Measurements from ENCODE around the gene KRTAP3-1. TPM values are rescaled to one million over a fixed set of nuclear protein-coding genes. Genes with fewer than 3 reads are reported as not detected.
"Not testable (repeated sequence)": the region's sequence is repeated elsewhere in the genome, so short reads cannot be mapped to it uniquely, and the experiment has no call there.

KRTAP3-1 gene
- total RNA-seq, result not detected in 2 replicates

DNA sequence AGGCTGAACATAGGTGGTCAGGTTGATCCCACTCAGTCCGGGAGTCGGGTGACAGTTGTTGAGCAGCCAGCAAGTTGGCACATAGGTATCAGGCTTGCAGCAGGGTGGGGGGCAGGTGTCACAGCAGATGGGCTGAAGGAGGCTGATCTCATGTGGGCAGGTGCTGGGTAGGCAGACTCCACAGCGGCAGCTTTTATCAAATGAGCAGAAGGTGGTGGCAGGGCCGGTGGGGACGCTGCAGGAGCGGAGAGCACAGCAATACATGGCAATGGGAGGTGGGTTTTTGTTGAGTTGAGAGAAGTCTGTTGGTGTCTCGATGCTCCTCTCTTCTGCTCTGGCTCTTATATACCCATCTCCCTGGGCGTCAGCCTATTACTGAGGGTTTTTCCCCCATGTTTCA, at the start of gene KRTAP3-1:
KRTAP3-1 (minus strand) TSS at position 318 of the 400 bp plus-strand sequence; CDS start at position 264, 54 bp downstream.
- no peak within 1 kb of the TSS for H3K27ac Mint-ChIP-seq
- no peaks in the 10 kb centered on the region for H3K4me1 Mint-ChIP-seq
- H3K9me3 Mint-ChIP-seq, result no peaks in the 10 kb centered on the region
- intact Hi-C loops (cut with micrococcal nuclease), result no loop called here
- no peaks in the 10 kb centered on the region for H3K36me3 Mint-ChIP-seq (ENCODE audit: low read depth)
- H3K4me3 Mint-ChIP-seq, result no peak within 1 kb of the TSS
- H3K27me3 Mint-ChIP-seq, result peaks cover 6% of the 10 kb centered on the region
- DNase-seq, result no peak

DNA sequence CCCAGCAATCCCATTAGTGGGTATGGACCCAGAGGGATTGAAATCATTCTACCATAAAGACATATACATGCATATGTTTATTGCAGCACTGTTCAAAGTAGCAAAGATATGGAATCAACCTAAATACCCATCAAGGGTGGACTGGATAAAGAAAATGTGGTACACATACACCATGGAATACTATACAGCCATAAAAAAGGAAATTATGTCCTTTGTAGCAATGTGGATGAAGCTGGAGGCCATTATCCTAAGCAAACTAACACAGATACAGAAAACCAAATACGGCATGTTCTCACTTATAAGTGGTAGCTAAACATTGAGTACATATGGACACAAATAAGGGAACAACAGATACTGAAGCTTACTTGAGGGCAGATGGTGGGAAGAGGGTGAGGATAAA, 48.6 kb upstream of the KRTAP3-1 start:
- Mint-ChIP-seq H3K4me1 (no peaks in the 10 kb centered on the region), H3K27me3 (peaks cover 28% of the 10 kb centered on the region), H3K4me3 (no peak overlapping the region), H3K27ac (no peak overlapping the region), H3K9me3 (no peaks in the 10 kb centered on the region), H3K36me3 (ENCODE audit: low read depth) (no peaks in the 10 kb centered on the region)
- intact Hi-C loops (cut with micrococcal nuclease), result no loop called here
- peak; percentile 3 for DNase-seq

DNA sequence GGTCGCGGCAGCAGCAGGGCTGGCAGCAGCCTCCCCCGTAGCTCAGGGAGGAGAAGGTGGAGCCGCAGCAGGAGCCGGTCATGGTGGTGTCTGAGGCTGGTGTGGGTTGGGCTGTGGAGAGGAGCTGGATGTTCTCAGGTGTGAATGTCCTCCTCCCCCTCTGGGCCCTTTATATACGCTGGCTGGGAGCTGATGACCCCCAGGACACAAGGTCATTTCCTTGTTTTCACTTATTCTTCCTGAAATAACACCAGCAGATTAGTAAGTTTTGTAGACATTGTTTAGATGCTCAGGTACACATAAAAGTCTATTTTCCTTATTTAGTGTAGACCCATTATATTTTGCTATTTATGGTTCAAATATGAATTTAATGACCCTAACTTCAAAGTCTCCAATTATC, 46.2 kb upstream of the KRTAP3-1 start, which contains the start of gene KRTAP2-2:
KRTAP2-2 (minus strand) TSS at position 101 of the 400 bp plus-strand sequence; CDS start at position 82, 19 bp downstream.
- peaks cover 22% of the 10 kb centered on the region for H3K27me3 Mint-ChIP-seq
- H3K27ac Mint-ChIP-seq; H3K4me1 Mint-ChIP-seq; H3K4me3 Mint-ChIP-seq; intact Hi-C loops (cut with micrococcal nuclease); H3K36me3 Mint-ChIP-seq (ENCODE audit: low read depth); DNase-seq; H3K9me3 Mint-ChIP-seq: not testable (repeated sequence)

DNA sequence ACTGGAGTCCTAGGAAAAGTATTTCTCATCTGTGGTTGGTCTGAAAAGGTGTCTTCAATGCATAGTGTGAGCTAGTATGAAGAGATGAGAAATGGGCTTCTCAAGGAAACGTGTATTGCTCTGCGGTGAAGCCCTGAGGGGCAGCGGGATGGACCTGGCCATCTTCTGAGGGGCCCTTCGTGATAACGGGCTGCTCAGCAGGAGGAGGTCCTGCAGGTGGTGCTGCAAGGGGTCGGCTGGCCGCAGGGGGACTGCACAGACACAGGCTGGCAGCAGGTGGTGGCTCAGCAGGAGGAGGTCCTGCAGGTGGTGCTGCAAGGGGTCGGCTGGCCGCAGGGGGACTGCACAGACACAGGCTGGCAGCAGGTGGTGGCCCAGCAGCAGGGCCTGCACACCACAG, 45.6 kb upstream of the KRTAP3-1 start:
- DNase-seq; H3K36me3 Mint-ChIP-seq (ENCODE audit: low read depth); H3K27ac Mint-ChIP-seq; H3K4me1 Mint-ChIP-seq; H3K9me3 Mint-ChIP-seq; H3K4me3 Mint-ChIP-seq; intact Hi-C loops (cut with micrococcal nuclease): not testable (repeated sequence)
- peaks cover 21% of the 10 kb centered on the region for H3K27me3 Mint-ChIP-seq

DNA sequence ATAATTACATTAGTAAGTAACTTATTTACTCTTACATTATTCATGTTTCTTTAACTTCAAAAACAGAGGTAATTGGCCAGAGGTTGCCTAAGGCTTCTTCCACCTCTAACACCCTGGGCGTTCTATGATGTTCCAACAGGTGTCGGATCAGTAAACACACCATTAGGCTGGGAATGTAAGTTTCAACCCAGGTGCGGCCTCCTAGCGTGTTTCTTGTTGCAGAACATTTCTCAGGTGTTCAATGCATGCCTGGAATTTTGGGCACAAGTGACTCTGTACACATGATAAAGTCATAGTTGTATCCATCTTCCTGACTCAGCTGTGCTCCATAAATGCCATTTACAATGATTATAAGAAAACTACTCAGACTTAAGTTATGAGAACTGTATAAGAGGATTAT, 45.1 kb upstream of the KRTAP3-1 start:
- no peak overlapping the region for H3K27ac Mint-ChIP-seq
- no peak overlapping the region for H3K4me3 Mint-ChIP-seq
- H3K9me3 Mint-ChIP-seq, result no peaks in the 10 kb centered on the region
- peaks cover 18% of the 10 kb centered on the region for H3K27me3 Mint-ChIP-seq
- H3K36me3 Mint-ChIP-seq (ENCODE audit: low read depth), result no peaks in the 10 kb centered on the region
- no peak for DNase-seq
- H3K4me1 Mint-ChIP-seq, result no peaks in the 10 kb centered on the region
- intact Hi-C loops (cut with micrococcal nuclease), result no loop called here

DNA sequence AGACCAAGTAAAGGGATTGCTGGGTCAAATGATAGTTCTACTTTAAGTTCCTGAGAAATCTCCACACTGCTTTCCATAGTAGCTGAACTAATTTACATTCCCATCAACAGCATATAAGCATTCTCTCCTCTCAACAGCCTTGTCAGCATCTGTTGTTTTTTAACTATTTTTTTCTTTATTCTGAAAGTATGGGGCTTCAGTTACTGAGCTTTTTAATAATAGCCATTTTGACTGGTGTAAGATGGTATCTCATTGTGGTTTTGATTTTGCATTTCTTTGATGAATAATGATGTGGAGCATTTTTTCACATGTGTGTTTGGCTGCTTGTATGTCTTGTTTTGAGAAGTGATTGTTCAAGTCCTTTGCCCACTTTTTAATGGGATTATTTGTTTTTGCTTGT, 43.6 kb upstream of the KRTAP3-1 start:
- Mint-ChIP-seq H3K27ac (no peak overlapping the region), H3K4me1 (no peaks in the 10 kb centered on the region), H3K36me3 (ENCODE audit: low read depth) (no peaks in the 10 kb centered on the region), H3K27me3 (peaks cover 24% of the 10 kb centered on the region), H3K4me3 (no peak overlapping the region), H3K9me3 (no peaks in the 10 kb centered on the region)
- intact Hi-C loops (cut with micrococcal nuclease), result no loop called here
- no peak for DNase-seq

DNA sequence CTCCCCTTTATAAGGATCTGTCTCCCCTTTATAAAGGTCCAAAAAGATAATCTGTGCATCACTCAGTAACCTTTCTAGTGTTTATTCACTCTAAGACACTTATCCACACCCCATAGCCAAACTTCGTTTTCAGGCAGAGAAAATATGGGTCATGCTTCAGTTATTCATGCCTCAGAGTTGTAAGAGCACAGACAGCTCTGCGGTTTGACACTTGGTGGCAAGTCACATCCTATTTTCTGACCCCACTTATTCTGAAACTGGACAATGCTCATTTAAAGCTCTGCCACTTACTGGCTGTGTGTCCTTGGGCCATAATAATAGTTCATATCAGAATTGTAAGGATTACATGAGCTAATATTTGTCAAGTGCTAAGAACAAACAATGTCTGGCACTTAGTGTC, 40.2 kb upstream of the KRTAP3-1 start:
- no peaks in the 10 kb centered on the region for H3K9me3 Mint-ChIP-seq
- intact Hi-C loops (cut with micrococcal nuclease), result no loop called here
- no peak overlapping the region for H3K4me3 Mint-ChIP-seq
- H3K27ac Mint-ChIP-seq, result no peak overlapping the region
- no peaks in the 10 kb centered on the region for H3K36me3 Mint-ChIP-seq (ENCODE audit: low read depth)
- H3K4me1 Mint-ChIP-seq, result no peaks in the 10 kb centered on the region
- peaks cover 25% of the 10 kb centered on the region for H3K27me3 Mint-ChIP-seq
- no peak for DNase-seq

DNA sequence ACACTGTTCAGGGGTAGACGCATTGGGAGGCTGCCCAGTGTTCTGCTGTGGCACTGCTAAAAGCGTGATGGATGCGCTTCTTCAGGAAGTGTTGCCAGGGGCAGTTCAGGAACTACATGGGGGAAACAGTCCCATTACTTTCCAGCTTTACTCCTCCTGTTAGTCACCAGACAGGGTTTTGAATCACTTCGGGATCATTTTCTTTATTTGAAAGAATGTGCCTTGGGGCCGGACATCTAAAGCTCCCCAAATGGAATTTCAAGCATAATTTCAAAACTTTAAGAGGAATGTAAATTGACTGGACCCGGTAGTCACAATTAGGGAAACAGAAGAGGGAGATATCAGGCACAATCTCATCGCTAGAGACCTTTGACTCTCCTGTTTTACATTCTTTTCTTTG, 39.5 kb upstream of the KRTAP3-1 start:
- no peaks in the 10 kb centered on the region for H3K4me1 Mint-ChIP-seq
- no peak for DNase-seq
- no peaks in the 10 kb centered on the region for H3K9me3 Mint-ChIP-seq
- peaks cover 23% of the 10 kb centered on the region for H3K27me3 Mint-ChIP-seq
- no peaks in the 10 kb centered on the region for H3K36me3 Mint-ChIP-seq (ENCODE audit: low read depth)
- H3K27ac Mint-ChIP-seq, result no peak overlapping the region
- no peak overlapping the region for H3K4me3 Mint-ChIP-seq
- intact Hi-C loops (cut with micrococcal nuclease), result no loop called here

DNA sequence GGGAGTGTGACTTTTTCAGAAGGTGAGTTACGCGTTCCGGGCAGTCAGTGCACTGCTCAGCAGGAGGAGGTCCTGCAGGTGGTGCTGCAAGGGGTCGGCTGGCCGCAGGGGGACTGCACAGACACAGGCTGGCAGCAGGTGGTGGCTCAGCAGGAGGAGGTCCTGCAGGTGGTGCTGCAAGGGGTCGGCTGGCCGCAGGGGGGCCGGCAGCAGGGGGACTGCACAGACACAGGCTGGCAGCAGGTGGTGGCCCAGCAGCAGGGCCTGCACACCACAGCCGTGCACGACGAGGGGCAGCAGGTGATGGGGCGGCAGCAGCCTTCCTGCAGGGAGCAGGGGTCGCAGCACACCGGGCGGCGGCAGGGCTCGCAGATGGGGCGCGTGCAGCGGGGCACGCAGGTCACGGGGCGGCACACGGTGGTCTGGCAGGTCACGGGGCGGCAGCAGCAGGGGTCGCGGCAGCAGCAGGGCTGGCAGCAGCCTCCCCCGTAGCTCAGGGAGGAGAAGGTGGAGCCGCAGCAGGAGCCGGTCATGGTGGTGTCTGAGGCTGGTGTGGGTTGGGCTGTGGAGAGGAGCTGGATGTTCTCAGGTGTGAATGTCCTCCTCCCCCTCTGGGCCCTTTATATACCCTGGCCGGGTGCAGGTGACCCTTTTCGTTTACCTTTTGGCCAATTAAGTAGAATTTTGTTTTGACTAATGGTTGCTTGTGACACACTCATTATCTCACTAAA, 38.0 kb upstream of the KRTAP3-1 start, which contains the start of gene KRTAP2-1:
KRTAP2-1 (minus strand) TSS at position 582 of the 731 bp plus-strand sequence; CDS start at position 533, 49 bp downstream.
- intact Hi-C loops (cut with micrococcal nuclease); H3K36me3 Mint-ChIP-seq (ENCODE audit: low read depth); H3K4me3 Mint-ChIP-seq; H3K9me3 Mint-ChIP-seq; DNase-seq; H3K4me1 Mint-ChIP-seq; H3K27ac Mint-ChIP-seq: not testable (repeated sequence)
- H3K27me3 Mint-ChIP-seq, result peaks cover 19% of the 10 kb centered on the region

DNA sequence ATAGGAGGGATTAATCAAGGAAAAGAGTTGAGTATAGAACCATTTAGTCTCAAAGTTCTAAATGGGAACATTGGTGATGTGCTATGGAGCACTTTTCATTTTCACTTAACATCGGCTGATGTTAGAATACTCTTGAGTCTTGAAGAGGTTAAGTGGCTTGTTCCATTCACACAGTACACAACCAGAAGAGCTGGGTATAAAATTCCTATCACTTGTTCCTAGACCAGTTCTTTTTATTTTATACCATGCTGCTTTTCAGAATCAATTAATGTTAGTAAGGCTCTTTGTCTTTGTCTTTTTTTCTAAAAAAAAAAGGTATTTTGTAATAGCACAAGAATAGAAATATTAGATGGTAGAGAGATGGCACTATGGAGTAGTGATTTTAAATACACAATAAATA, 34.0 kb upstream of the KRTAP3-1 start:
- H3K36me3 Mint-ChIP-seq (ENCODE audit: low read depth), result no peaks in the 10 kb centered on the region
- H3K27me3 Mint-ChIP-seq, result peaks cover 13% of the 10 kb centered on the region
- intact Hi-C loops (cut with micrococcal nuclease), result no loop called here
- no peak overlapping the region for H3K27ac Mint-ChIP-seq
- no peak for DNase-seq
- H3K4me3 Mint-ChIP-seq, result no peak overlapping the region
- H3K4me1 Mint-ChIP-seq, result no peaks in the 10 kb centered on the region
- H3K9me3 Mint-ChIP-seq, result no peaks in the 10 kb centered on the region

DNA sequence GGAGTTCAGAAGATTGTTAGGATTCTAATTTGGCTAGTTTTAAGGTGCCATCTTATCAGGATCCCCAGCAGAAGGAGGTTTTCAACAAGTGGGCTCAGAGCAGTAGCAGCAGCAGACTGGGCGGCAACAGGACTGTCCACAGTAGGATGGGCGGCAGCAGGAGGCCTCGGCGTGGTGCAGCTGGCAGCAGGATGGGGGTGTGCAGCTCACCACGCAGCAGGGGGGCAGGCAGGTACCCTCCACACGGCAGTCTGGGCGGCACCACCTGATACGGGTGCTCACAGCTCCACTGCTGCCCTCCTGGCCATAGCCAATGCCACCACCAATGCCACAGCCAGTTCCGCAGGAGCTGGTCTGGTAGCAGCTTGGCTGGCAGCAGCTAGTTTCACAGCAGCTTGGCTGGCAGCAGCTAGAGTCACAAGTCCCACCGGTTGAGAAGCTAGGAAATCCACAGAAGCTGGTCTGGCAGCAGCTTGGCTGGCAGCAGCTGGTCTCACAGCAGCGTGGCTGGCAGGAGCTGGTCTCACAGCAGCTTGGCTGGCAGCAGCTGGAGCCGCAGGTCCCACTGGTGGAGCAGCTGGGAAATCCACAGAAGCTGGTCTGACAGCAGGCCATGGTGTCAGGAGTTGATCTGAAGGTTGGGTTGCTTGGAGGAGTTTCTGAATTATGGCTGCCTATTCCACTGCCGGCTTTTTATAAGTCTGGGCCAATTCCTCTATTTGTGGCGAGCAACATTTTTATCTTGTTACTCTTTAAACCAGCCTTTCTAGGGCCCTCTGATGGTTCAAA, 32.0 kb upstream of the KRTAP3-1 start, which contains the start of gene KRTAP1-1:
KRTAP1-1 (minus strand) TSS at position 668 of the 789 bp plus-strand sequence; CDS start at position 615, 53 bp downstream.
- H3K27ac Mint-ChIP-seq; H3K36me3 Mint-ChIP-seq (ENCODE audit: low read depth); intact Hi-C loops (cut with micrococcal nuclease); H3K4me3 Mint-ChIP-seq; H3K4me1 Mint-ChIP-seq; DNase-seq; H3K27me3 Mint-ChIP-seq; H3K9me3 Mint-ChIP-seq: not testable (repeated sequence)

DNA sequence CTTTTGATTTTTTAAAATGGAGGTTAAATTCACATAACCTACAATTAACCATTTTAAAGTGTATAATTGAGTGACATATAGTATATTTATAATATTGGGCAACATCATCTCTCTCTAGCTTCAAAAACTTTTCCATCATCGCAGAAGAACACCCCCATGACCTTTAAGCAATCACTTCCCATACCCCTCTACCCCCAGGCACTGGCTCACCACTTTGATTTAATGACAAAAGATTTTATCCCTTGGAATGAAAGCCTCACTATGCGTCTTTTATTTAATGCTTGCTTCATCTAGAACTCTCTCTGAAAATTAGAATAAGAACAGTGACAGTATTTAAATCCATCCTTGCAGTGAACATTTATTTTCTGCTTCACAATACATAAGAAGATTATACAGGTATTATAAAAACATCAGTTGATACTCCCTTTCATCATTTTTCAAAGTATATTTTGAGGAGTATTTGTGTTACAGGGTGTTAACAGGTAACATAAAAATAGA, 29.0 kb upstream of the KRTAP3-1 start:
- H3K4me3 Mint-ChIP-seq, result no peak overlapping the region
- no peaks in the 10 kb centered on the region for H3K36me3 Mint-ChIP-seq (ENCODE audit: low read depth)
- no peaks in the 10 kb centered on the region for H3K4me1 Mint-ChIP-seq
- no peak overlapping the region for H3K27ac Mint-ChIP-seq
- no peaks in the 10 kb centered on the region for H3K9me3 Mint-ChIP-seq
- peaks cover 10% of the 10 kb centered on the region for H3K27me3 Mint-ChIP-seq
- intact Hi-C loops (cut with micrococcal nuclease), result no loop called here
- no peak for DNase-seq

DNA sequence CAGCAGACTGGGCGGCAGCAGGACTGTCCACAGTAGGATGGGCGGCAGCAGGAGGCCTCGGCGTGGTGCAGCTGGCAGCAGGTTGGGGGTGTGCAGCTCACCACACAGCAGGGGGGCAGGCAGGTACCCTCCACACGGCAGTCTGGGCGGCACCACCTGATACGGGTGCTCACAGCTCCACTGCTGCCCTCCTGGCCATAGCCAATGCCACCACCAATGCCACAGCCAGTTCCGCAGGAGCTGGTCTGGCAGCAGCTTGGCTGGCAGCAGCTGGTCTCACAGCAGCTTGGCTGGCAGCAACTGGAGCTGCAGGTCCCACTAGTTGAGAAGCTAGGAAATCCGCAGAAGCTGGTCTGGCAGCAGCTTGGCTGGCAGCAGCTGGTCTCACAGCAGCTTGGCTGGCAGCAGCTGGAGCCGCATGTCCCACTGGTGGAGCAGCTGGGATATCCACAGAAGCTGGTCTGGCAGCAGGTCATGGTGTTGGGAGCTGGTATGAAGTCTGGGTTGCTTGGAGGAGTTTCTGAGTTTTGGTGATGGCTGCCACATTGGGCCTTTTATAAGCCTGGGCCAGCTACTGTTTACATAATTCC, 25.5 kb upstream of the KRTAP3-1 start, which contains the start of gene KRTAP1-3:
KRTAP1-3 (minus strand) TSS at position 529 of the 590 bp plus-strand sequence; CDS start at position 476, 53 bp downstream.
- H3K27ac Mint-ChIP-seq; H3K4me3 Mint-ChIP-seq; intact Hi-C loops (cut with micrococcal nuclease): not testable (repeated sequence)

More for the DNA sequence above, 25.5 kb upstream of the KRTAP3-1 start, which contains the start of gene KRTAP1-3:
- H3K9me3 Mint-ChIP-seq; DNase-seq; H3K4me1 Mint-ChIP-seq; H3K36me3 Mint-ChIP-seq (ENCODE audit: low read depth): not testable (repeated sequence)
- H3K27me3 Mint-ChIP-seq, result peaks cover 18% of the 10 kb centered on the region

Measured in activated CD4-positive, alpha-beta T cell treated with anti-CD3 and anti-CD28 coated beads, Interleukin-2, amount 10 ng/mL, durations not matched to agents 24 days and 14 days (primary cell).